CD4-positive, alpha-beta T cell treated with Interferon gamma for 1 hour (primary cell): Measurements from ENCODE around the gene LACTB.
"Not testable (repeated sequence)": the region's sequence is repeated elsewhere in the genome, so short reads cannot be mapped to it uniquely, and the experiment has no call there.

ENCODE experiments used
- DNase-seq: peaks from one replicate; pipeline ENCODE4 v3.0.0-alpha.2; 2020

LACTB gene

GRCh38 chr15:63090887-63091286 lies 30.8 kb upstream of the LACTB start:
- no peak for DNase-seq

DNA sequence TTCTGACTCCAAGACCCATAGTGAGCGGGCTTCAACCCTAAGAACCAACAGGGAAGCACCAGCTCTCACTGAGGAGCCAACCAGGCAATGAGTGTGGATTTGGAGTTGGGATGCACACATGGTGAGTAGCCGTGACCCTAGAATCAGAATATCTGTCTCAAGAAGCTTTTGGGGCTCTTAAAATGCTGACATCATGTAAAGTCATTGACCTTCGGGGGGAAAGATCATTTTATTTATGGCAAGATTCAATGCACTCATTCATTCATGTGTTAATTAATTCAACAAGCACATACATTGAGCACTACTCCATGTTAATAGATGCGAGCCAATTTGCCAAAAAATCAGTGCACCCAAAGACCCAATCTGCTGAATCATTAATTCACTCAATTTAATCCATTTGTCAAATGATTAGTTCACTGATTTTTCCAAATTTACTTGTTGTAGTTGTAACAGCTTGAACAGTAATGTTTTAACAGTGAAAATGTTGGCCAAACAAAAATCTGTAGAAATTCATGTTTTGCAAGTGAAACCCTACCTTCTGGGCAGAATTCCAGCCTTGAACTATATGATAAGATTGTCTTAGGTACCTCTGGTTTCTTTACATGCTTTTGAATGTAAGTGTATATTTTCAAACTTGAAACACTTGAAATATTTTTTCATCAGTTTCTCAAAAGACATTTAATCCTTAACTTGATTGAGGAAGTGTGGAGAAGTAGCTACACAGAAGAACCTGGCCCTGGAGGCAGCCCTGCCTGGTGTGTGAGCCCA lies 29.8 kb upstream of the LACTB start:
- DNase-seq: no peak

DNA sequence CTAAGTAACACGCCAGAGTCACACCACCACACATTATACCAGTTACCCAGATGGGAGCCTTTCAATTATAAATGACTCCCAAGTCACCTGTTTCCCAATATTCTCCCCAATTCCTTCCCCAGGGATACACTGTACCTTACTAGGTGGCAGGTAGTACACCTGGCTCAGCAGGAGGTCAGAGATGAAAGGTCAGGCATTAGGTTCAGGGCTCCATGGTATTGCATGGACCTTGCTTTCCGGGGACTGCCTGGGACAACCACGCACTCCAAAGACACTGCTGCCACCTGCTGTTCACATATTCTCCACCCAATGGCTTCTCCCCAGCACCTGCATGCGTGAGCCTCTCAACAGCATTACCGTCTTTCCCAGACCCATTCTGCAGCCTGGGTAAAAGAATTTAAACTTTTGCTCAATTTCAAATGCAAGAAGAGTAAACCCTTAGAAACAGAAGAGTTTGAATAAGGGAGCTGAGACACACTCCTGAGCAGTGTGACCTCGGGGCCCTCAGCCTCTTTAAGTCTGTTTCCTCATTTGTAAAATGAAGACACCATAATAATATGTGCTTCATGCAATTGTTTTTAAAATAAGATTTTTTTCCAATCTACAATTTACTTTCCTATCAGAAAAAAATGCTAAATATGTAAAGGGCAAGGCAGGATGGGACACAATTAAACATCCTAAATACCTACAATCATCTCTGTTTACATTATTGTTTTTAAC lies 28.0 kb upstream of the LACTB start:
- peak; percentile 66 for DNase-seq

DNA sequence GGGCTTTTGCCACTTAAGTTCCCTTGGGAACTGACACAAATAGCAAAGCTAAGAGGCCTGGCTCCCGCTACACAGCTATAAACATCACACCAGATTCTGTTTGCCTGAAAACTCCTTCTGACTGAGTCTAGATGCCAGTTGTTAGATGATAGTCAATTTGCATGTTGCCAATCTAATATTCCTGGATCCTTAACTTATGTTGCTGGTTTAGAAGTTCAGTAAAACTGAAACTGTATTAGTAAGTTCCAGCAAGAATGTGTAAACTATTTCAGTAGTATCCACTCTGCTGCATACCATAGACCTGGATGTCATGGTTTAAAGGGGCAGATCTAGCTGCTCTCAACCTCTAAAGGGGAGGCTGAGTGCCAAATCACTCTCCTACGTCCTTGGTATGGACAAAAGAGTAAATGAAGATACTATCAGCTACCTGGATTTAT lies 27.1 kb upstream of the LACTB start:
- no peak for DNase-seq

GRCh38 chr15:63096178-63096577 lies 25.5 kb upstream of the LACTB start:
- no peak for DNase-seq

GRCh38 chr15:63098901-63099300 lies 22.8 kb upstream of the LACTB start:
- not testable (repeated sequence) for DNase-seq

GRCh38 chr15:63099581-63099980 lies 22.1 kb upstream of the LACTB start:
- not testable (repeated sequence) for DNase-seq

GRCh38 chr15:63103416-63103815 lies 18.2 kb upstream of the LACTB start:
- DNase-seq: no peak

DNA sequence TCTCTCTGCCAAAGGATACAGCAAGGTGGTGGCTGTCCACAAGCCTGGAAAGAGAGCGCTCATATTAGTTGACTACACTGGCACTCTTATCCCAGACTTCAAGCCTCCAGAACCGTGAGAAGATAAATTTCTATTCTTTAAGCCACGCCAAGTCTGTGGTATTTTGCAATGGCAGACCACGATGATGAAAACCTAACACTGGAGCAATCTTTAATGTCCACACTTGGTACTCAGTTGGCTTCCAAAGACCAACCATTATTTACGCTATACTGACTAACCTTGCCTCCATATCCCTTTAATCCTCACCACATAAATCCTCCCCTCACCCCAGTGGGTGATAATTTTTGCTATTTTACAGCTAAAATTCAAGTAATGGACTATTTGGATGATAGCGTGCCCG lies 16.9 kb upstream of the LACTB start:
- DNase-seq: no peak

- peak; percentile 21 for DNase-seq
Observed at GRCh38 chr15:63105354-63105753, 16.3 kb upstream of the LACTB start.

GRCh38 chr15:63107895-63108546 lies 13.6 kb upstream of the LACTB start:
- DNase-seq: no peak

DNA sequence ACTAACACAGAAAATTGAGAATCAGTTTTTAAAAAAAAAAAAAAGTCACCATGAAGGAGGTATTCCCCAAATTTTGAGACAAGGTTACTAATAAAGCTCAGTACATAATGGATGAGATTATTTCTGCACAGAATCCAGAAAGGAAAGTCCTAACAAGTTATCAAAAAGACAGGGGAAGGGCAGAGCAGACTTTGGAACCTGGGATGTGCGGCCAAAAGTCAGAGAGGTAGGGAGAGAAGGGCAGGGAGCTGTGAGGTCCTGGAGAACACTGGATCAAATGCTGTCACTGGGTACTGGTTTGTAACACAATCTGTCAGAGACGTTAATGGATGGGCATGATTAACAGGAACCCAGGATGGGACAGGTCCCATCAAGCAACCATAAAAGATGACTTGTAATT lies 12.2 kb upstream of the LACTB start:
- no peak for DNase-seq

DNA sequence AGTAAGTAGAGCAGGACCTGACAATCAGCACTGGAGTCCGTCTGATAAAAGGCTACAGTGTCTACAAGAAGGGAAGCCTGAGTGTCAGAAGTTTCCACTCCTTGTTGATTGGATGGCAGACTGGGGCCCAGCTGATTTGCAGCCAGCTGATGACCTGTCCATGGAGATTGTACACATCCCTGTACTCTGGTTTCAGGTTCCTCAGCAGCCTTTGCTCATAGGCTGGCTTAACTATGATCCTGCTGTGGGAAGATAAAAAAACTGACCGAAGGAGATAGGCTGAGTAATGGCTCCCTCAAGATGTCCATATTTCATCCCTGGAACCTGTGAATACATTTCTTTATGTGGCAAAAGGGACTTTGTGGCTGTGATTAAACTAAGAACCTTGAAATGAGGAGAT lies 11.7 kb upstream of the LACTB start:
- DNase-seq: no peak

- no peak for DNase-seq
Observed at GRCh38 chr15:63110428-63111026, 11.1 kb upstream of the LACTB start.

DNA sequence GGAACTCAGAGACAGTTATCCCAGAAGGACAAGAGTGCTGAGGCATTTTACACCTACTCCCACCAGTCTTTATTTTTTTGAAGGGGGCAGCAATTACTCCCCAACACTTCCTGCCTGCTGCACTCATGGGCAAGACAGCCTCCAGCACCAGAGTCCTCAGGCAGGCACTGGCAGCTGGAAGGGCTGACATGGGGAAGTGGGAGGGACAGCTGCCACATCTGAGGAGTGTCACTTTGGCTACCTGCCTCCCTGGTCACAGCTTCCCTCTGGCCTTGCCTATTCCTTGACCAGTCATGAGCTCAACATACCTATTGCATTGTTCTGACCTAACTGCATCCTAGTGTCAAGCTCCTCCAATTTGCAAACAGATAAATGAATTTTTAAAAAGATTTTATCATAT lies 10.2 kb upstream of the LACTB start:
- DNase-seq: no peak

- DNase-seq: no peak
Observed at GRCh38 chr15:63112871-63113270, 8.8 kb upstream of the LACTB start.

DNA sequence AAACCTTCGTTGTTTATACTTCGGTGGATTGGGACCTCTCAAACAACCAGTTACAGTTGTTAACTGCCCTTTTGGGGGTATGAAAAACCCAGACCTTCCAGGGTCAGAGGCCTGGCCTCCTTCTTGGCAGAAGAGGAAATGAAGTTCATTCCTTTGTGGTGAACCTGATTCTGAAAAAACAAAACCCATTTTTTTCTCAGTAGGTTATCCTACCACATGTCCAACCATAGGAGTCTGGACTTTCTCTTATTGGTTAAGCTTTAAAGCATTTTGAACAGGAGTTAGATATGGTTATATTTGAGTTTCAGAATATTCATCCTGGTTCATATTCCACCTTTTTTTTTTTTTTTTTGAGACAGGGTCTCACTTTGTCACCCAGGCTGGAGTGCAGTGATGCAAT lies 7.2 kb upstream of the LACTB start:
- DNase-seq: no peak

GRCh38 chr15:63118854-63119253 lies 2.8 kb upstream of the LACTB start:
- no peak for DNase-seq

DNA sequence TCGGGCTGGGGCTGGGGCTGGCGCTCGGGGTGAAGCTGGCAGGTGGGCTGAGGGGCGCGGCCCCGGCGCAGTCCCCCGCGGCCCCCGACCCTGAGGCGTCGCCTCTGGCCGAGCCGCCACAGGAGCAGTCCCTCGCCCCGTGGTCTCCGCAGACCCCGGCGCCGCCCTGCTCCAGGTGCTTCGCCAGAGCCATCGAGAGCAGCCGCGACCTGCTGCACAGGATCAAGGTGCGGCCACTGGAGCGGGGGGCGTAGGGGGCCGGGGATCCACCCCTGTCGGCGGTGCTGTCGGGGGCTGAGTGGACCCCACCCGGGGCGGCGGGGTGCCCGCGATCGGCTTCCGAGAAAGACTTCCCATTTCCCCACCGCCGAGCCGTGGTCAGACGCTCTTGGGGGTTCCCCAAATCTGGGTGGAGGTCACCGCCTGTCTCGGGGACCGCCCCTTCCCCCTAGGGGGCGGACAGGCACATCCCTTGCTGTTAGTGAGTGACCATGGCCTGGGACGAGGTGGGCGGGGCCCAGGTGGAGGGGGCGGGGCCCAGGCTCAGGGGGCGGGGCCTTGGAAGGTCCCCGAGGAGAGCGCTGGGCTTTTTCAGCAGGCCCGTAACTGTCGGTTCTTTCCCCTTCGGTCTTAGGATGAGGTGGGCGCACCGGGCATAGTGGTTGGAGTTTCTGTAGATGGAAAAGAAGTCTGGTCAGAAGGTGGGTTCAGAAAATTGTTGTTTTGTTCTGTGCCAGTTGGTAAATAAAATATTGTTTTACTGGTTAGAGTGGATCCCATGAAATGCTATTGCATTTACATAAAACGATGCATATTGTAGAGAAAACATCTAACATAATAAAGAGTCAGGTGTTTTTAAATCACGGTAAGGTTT lies 578 bp downstream of the LACTB start:
- peak; percentile 93 for DNase-seq

DNA sequence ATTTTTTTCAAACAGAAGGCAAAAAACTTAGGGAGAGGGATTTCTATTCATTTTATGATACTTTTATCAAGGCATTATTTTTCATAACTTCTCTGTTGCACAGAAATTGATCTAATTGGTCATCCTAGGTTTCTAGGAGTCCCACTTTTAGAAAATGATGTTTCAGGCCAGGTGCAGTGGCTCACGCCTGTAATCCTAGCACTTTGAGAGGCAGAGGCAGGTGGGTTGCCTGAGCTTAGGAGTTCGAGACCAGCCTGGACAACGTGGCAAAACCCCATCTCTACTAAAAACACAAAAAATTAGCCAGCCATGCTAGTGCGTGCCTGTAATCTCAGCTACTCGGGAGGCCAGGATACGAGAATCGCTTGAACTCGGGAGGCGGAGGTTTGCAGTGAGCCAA lies 2.8 kb downstream of the LACTB start:
- DNase-seq: no peak

GRCh38 chr15:63126726-63127125 lies 5.1 kb downstream of the LACTB start:
- no peak for DNase-seq

- no peak for DNase-seq
Observed at GRCh38 chr15:63133786-63134185, 12.1 kb downstream of the LACTB start.
